GM12878 (cell line): Measurements from ENCODE around the gene SHISA9. TPM values are rescaled to one million over a fixed set of nuclear protein-coding genes. Genes with fewer than 3 reads are reported as not detected.

Source experiments
- ATAC-seq: fragments of 200-7000 bp; cut with Tn5 transposase; 3 replicates; pipeline ENCODE4 v1.9.1; 2020; ENCODE audit warnings: mild to moderate bottlenecking, moderate library complexity
- BruUV-seq: library from RNA; stranded (reverse); fragments of 400-500 nt; replicated peaks from 2 replicates; lab custom pipeline; 2021; lab: Mats Ljungman, UMichigan
- CTCF ChIA-PET: fragments of 300-600 bp; sonication (Branson Sonifier 250); formaldehyde crosslinking; extraction: SDS; loops from one replicate; lab custom pipeline; 2021; ENCODE audit warnings: inconsistent platforms; lab: Yijun Ruan, JAX
- POLR2A ChIA-PET: fragments of 350-600 bp; formaldehyde crosslinking; extraction: SDS; loops from one replicate; lab custom pipeline; 2021; ENCODE audit warnings: inconsistent platforms; lab: Charles Lee
- RAD21 ChIA-PET: fragments of 300-600 bp; sonication (Branson Sonifier 250); formaldehyde crosslinking; loops from one replicate; lab custom pipeline; 2023; ENCODE audit warnings: antibody characterized with exemption; ENCODE audit not compliant: unreplicated experiment; lab: Charles Lee
- SMC1A ChIA-PET: fragments of 300-600 bp; sonication (Branson Sonifier 250); formaldehyde crosslinking; loops from one replicate; lab custom pipeline; 2023; ENCODE audit not compliant: unreplicated experiment, uncharacterized antibody; lab: Charles Lee
- DNase-seq: peaks from one replicate; pipeline ENCODE4 v3.0.0-alpha.2; 2011; ENCODE audit warnings: low read depth, low spot score
- FAIRE-seq: peaks from 3 replicates; lab custom pipeline; 2011; peaks lifted over from hg19 to GRCh38; lab: Jason Lieb, UNC
- H2AFZ ChIP-seq: 2 replicates; pipeline ENCODE4 v1.6.0; 2011; ENCODE audit warnings: low read depth, low read length, control low read depth; ENCODE audit not compliant: control insufficient read depth
- H3K27ac ChIP-seq: 2 replicates; pipeline ENCODE4 v1.5.1; 2011; ENCODE audit warnings: control low read depth; ENCODE audit not compliant: control insufficient read depth, insufficient read depth
- H3K27me3 ChIP-seq, 2 experiments: replicated peaks in 1 of 2; 2 replicates each; pipeline versions ENCODE4 v1.6.0 to v1.6.1; 2011; ENCODE audit warnings: low read length in 1 of 2; ENCODE audit not compliant: control insufficient read depth in 2 of 2, insufficient read depth in 2 of 2
- H3K36me3 ChIP-seq, 2 experiments: 2 replicates each; pipeline ENCODE4 v1.5.1; 2011; ENCODE audit warnings: low read length in 1 of 2; ENCODE audit not compliant: control insufficient read depth in 2 of 2, insufficient read depth in 2 of 2
- H3K4me1 ChIP-seq: 2 replicates; pipeline ENCODE4 v1.6.1; 2011; ENCODE audit warnings: mild to moderate bottlenecking, low read length, moderate library complexity, mixed read lengths; ENCODE audit not compliant: control insufficient read depth, insufficient read depth
- H3K4me2 ChIP-seq: 2 replicates; pipeline ENCODE4 v1.6.0; 2011; ENCODE audit warnings: control low read depth; ENCODE audit not compliant: control insufficient read depth, insufficient read depth
- H3K4me3 ChIP-seq: fragments of 200-600 bp; sonication (generic); 2 replicates; pipeline ENCODE4 v1.5.1; 2016
- H3K79me2 ChIP-seq: 2 replicates; pipeline ENCODE4 v1.6.0; 2011; ENCODE audit warnings: low read length; ENCODE audit not compliant: control insufficient read depth, insufficient read depth
- H3K9ac ChIP-seq: 2 replicates; pipeline ENCODE4 v1.8.0; 2011; ENCODE audit warnings: low read length, control low read depth, mixed read lengths; ENCODE audit not compliant: control insufficient read depth, insufficient read depth
- H3K9me3 ChIP-seq: replicated peaks from 3 replicates; pipeline ENCODE4 v1.5.1; 2011; ENCODE audit warnings: mild to moderate bottlenecking, low read length; ENCODE audit not compliant: control insufficient read depth, insufficient read depth
- H4K20me1 ChIP-seq: 2 replicates; pipeline ENCODE4 v1.6.0; 2011; ENCODE audit not compliant: control insufficient read depth, insufficient read depth
- BACH1 ChIP-seq: fragments of 450-650 bp; IDR thresholded peaks from 2 replicates; pipeline ENCODE4 v1.6.1; 2017; ENCODE audit warnings: mild to moderate bottlenecking, borderline replicate concordance
- BMI1 ChIP-seq: fragments of 450-650 bp; IDR thresholded peaks from 2 replicates; pipeline ENCODE4 v1.6.1; 2016; ENCODE audit warnings: mild to moderate bottlenecking, moderate library complexity, borderline replicate concordance
- CHD4 ChIP-seq: fragments of 200-600 bp; sonication (generic); IDR thresholded peaks from 2 replicates; pipeline ENCODE4 v1.6.1; 2016; ENCODE audit warnings: mild to moderate bottlenecking
- IKZF1 ChIP-seq: fragments of 450-650 bp; conservative IDR thresholded peaks from 2 replicates; pipeline ENCODE4 v1.6.1; 2017; ENCODE audit warnings: antibody characterized with exemption, mild to moderate bottlenecking
- KDM1A ChIP-seq: fragments of 200-600 bp; sonication (generic); IDR thresholded peaks from 2 replicates; pipeline ENCODE4 v1.6.1; 2016; ENCODE audit warnings: borderline replicate concordance
- NFXL1 ChIP-seq: fragments of 450-650 bp; IDR thresholded peaks from 2 replicates; pipeline ENCODE4 v1.6.1; 2017; ENCODE audit warnings: antibody characterized with exemption, mild to moderate bottlenecking, borderline replicate concordance
- POLR2AphosphoS2 ChIP-seq: IDR thresholded peaks from 2 replicates; pipeline ENCODE4 v1.6.1; 2011; ENCODE audit warnings: low read depth, mild to moderate bottlenecking, low read length, improper control_type of control experiment, moderate library complexity
- RBBP5 ChIP-seq: fragments of 200-600 bp; sonication (generic); conservative IDR thresholded peaks from 2 replicates; pipeline ENCODE4 v1.6.1; 2016
- SIN3A ChIP-seq: IDR thresholded peaks from 2 replicates; pipeline ENCODE4 v1.6.1; 2012; ENCODE audit warnings: low read depth, low read length, improper control_type of control experiment
- SP1 ChIP-seq: IDR thresholded peaks from one replicate; pipeline ENCODE4 v1.6.1; 2011; ENCODE audit warnings: low read depth, low read length
- STAT3 ChIP-seq: IDR thresholded peaks from 2 replicates; pipeline ENCODE4 v1.6.1; 2011; ENCODE audit warnings: low read depth, low read length, improper control_type of control experiment
- YBX1 ChIP-seq: fragments of 450-650 bp; IDR thresholded peaks from 2 replicates; pipeline ENCODE4 v1.6.1; 2016; ENCODE audit warnings: antibody characterized with exemption
- ZBTB11 ChIP-seq: fragments of 450-650 bp; formaldehyde crosslinking; IDR thresholded peaks from 2 replicates; pipeline ENCODE4 v1.5.0; 2022; ENCODE audit warnings: mild to moderate bottlenecking, missing genetic modification characterization
- ZZZ3 ChIP-seq: IDR thresholded peaks from 2 replicates; pipeline ENCODE4 v1.6.1; 2011; ENCODE audit warnings: low read depth; ENCODE audit not compliant: control insufficient read depth, insufficient read length
- whole genome bisulfite sequencing: methylation state at CpG from one replicate; pipeline ENCODE4 v1.1.6; 2016; ENCODE audit warnings: low lambda C conversion rate; ENCODE audit not compliant: insufficient replicate concordance, insufficient coverage; ENCODE audit errors: missing lambda C conversion rate; 5-methylcytosine and 5-hydroxymethylcytosine counted together
- in situ Hi-C: fragments of 300-500 bp; cut with MboI; formaldehyde crosslinking; loops from 9 replicates; pipeline ENCODE4 v1.14.3; 2018; ENCODE audit warnings: mixed read lengths
- intact Hi-C: fragments of 100-400 bp; cut with micrococcal nuclease; formaldehyde crosslinking; loops from one replicate; pipeline ENCODE4 v1.14.2; 2022; ENCODE audit not compliant: unreplicated experiment
- polyA plus RNA-seq, 11 experiments: library from polyadenylated mRNA; depleted of rRNA in 4 of 11; unstranded in 6 of 11; stranded (reverse) in 5 of 11; fragments of >200 nt; fragmentation: Nextera tagmentation in 4 of 11; fragmentation: Illumina TruSeq in 1 of 11; extraction: Ambion mirVana in 4 of 11; extraction: Trizol in 1 of 11; gene quantifications; 1 replicate in 1 of 11; 2 replicates in 10 of 11; pipeline versions ENCODE4 v1.2.1 to v1.2.3, GENCODE V29; 2011 to 2016; ENCODE audit warnings: inconsistent platforms in 2 of 11, missing spikeins in 2 of 11, low read depth in 1 of 11
- total RNA-seq, 4 experiments: library from RNA; depleted of rRNA in 3 of 4; stranded (reverse); fragments of >200 nt in 3 of 4; fragmentation: Illumina TruSeq in 1 of 4; extraction: Trizol in 1 of 4; gene quantifications; 2 replicates each; pipeline versions ENCODE4 v1.2.1 to v1.2.3, GENCODE V29; 2013 to 2021
- TF ChIP-seq, protein P1 (sequence below): IDR thresholded peaks from 2 replicates; pipeline ENCODE4 v1.6.1; 2011; ENCODE audit warnings: mild to moderate bottlenecking, low read depth, low read length, moderate library complexity; ENCODE audit not compliant: insufficient replicate concordance

The SHISA9 gene
- total and polyA plus RNA-seq, 10 of the 15 experiments (the other 5 are each of a cell fraction or from before 2014, with no cell fraction given) = 0.03 to 25.5 (median 0.07) TPM

DNA sequence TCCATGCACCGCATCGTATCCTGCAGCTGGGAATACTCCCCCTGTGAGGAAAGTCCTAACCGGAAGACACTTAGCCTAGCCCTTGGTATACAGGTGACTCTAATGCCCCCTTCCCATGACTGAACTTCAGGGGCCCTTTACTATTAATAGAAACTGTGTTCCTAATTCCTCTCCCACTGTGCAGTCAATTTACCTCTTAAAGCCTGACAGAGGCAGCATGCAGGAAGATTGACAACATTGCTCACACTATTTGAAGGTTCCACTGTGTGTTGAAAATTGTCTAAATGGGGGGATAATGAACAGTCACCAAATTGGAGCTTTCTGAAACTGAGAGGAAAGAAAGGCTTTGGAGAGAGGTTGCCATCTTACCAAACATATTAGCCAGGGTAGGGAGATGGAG, 222.6 kb downstream of the SHISA9 start:
- BruUV-seq = no TSS peak
- H3K9me3 ChIP-seq = no peaks in the 10 kb centered on the region
- no peak overlapping the region for H3K27ac ChIP-seq
- H3K4me2 ChIP-seq = no peak overlapping the region
- POLR2A ChIA-PET = no interaction called here
- no peaks in the 10 kb centered on the region for H4K20me1 ChIP-seq
- WGBS = 20% methylated on average over 3 of the region's 3 CpGs
- no peak for ATAC-seq
- no peak overlapping the region for H3K4me3 ChIP-seq
- TF ChIP-seq IKZF1 = no peak
- no peak overlapping the region for H2AFZ ChIP-seq
- H3K36me3 ChIP-seq = no peaks in the 10 kb centered on the region
- no peaks in the 10 kb centered on the region for H3K4me1 ChIP-seq
- no peaks in the 10 kb centered on the region for H3K27me3 ChIP-seq
- RAD21 ChIA-PET = interaction anchor here (0.8 kb wide), 1 partner anchor 312 kb away, joined by 3 read pairs; no protein-coding TSS in a partner anchor
- H3K9ac ChIP-seq = no peak overlapping the region
- H3K79me2 ChIP-seq = no peaks in the 10 kb centered on the region
- intact Hi-C loops (no loop called here), in situ Hi-C loops (no loop called here)
- SMC1A ChIA-PET = interaction anchor here (0.8 to 1.5 kb wide), 3 partner anchors 26 to 67 kb away, joined by 3 to 4 read pairs (median 3); no protein-coding TSS in a partner anchor
- CTCF ChIA-PET = interaction anchor here (1.6 kb wide), 1 partner anchor 11 kb away, joined by 4 read pairs; no protein-coding TSS in a partner anchor
- FAIRE-seq = no peak
- no peak for DNase-seq

DNA sequence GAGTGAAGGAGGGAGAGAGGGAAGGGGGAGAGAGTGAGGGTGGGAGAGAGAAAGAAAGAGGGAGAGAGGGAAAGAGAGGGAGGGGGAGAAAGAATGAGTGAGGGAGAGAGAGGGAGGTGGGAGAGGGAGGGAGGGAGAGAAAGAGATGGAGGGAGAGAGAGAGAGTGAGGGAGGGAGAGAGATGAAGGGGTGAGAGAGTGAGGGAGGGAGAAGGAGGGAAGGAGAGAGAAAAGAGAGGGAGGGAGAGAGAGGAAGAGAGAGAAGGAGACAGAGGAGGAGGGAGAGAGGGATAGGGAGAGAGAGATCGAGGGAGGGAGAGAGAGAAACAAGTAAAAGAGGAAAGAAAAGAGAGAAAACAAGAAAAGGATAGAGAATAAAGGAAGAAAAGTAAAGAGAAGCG, 225.7 kb downstream of the SHISA9 start:
- no peak overlapping the region for H3K4me2 ChIP-seq
- SMC1A ChIA-PET = interaction anchor here (1.1 to 2.0 kb wide), 2 partner anchors 17 to 231 kb away, joined by 3 to 5 read pairs; no protein-coding TSS in a partner anchor
- no peaks in the 10 kb centered on the region for H3K79me2 ChIP-seq
- TF ChIP-seq RBBP5 (no peak), KDM1A (no peak), BMI1 (no peak), BACH1 (no peak), ZZZ3 (no peak), POLR2AphosphoS2 (no peak), STAT3 (no peak), SIN3A (no peak), YBX1 (no peak), NFXL1 (no peak), CHD4 (no peak), SP1 (no peak), ZBTB11 (CRISPR knock-in tag) (no peak)
- TF ChIP-seq, protein P1, sequence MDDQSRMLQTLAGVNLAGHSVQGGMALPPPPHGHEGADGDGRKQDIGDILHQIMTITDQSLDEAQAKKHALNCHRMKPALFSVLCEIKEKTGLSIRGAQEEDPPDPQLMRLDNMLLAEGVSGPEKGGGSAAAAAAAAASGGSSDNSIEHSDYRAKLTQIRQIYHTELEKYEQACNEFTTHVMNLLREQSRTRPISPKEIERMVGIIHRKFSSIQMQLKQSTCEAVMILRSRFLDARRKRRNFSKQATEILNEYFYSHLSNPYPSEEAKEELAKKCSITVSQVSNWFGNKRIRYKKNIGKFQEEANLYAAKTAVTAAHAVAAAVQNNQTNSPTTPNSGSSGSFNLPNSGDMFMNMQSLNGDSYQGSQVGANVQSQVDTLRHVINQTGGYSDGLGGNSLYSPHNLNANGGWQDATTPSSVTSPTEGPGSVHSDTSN = no peak

More for the DNA sequence above, 225.7 kb downstream of the SHISA9 start:
- intact Hi-C loops = no loop called here
- WGBS = 0% methylated on average over 1 of the region's 2 CpGs
- no peaks in the 10 kb centered on the region for H4K20me1 ChIP-seq
- FAIRE-seq (no peak), ATAC-seq (no peak), DNase-seq (no peak)
- no peak overlapping the region for H3K9ac ChIP-seq
- no peak overlapping the region for H3K27ac ChIP-seq
- H2AFZ ChIP-seq = no peak overlapping the region
- CTCF ChIA-PET = no interaction called here
- no TSS peak for BruUV-seq
- no peaks in the 10 kb centered on the region for H3K27me3 ChIP-seq
- no peaks in the 10 kb centered on the region for H3K4me1 ChIP-seq
- in situ Hi-C loops = no loop called here
- H3K36me3 ChIP-seq = no peaks in the 10 kb centered on the region
- no peaks in the 10 kb centered on the region for H3K9me3 ChIP-seq
- POLR2A ChIA-PET = no interaction called here
- no peak overlapping the region for H3K4me3 ChIP-seq
- RAD21 ChIA-PET = no interaction called here
